Limb (tissue), 2 donors: ENCODE results near the gene NPIPA5.
"Not testable (repeated sequence)": the region's sequence is repeated elsewhere in the genome, so short reads cannot be mapped to it uniquely, and the experiment has no call there.

Experiments
- DNase-seq, 2 donors: peaks; one replicate each; pipeline ENCODE4 v3.0.0-alpha.2; 2016; ENCODE audit errors: extremely low spot score in 2 of 2

The NPIPA5 gene

DNA sequence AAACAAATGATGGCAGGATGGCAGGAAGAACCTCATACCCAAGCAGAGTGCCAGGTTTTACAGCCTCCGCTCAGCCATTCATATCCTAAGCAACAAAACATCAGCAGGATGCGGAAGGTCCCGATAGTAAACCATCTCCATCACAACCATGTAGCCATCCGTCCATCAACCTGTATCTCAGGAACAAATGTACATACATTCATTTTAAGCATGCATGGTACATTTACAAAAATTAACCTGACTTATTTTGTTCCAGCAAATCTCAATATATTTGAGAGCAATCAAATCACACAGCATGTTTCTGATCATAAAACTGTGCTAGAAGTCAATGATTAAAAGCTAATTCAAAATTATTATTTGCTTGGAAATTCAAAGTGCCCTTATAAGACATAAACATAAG lies at the start of gene NPIPA5:
Gene NPIPA5, minus strand, starts transcription at position 101 of the 400 bp plus-strand sequence. Its CDS starts 0 bp downstream, at position 101.
- not testable (repeated sequence) for DNase-seq

DNA sequence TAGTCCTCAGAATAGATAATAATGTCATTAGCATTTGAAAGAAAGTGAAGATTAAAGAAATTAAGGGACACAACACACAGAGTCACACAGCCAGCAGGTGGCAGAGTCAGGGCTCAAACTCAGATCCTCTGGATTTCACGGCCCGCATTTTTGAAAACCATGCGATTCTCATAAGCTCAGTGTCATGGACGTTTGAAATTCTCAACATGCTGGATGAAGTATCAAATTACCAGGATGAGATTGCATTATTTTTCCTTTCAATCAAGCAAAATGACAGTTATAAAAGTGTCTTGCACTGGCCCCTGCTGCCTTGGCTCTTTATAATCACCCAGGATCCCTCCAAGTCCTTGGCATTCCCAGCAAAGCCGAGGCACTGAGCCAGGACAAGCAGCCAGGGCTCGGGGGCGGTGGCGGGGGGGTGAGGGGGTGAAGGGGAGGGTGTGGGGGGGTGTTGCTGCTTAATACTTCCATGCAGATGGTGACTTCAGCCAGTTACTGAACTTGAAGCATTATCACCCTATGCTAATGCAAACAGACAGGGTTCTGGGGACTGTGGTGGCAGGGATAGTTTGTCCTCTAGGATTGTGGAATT lies 49.6 kb upstream of the NPIPA5 start:
- DNase-seq: peak; percentile 75 to 79

DNA sequence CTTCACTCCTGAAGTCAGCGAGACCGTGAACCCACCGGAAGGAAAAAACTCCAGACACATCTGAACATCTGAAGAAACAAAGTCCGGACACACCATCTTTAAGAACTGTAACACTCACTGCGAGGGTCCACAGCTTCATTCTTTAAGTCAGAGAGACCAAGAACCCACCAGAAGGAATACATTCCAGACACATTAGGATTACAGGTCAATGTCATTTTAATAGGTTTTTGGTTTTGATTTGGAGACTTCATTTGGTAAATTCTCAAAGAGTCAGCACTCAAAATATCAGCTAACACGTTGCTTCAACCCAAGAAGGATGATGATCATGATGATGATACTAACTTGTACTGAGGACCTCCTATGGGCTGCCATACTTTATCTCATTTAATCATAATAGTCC lies 48.7 kb upstream of the NPIPA5 start:
- no peak for DNase-seq

DNA sequence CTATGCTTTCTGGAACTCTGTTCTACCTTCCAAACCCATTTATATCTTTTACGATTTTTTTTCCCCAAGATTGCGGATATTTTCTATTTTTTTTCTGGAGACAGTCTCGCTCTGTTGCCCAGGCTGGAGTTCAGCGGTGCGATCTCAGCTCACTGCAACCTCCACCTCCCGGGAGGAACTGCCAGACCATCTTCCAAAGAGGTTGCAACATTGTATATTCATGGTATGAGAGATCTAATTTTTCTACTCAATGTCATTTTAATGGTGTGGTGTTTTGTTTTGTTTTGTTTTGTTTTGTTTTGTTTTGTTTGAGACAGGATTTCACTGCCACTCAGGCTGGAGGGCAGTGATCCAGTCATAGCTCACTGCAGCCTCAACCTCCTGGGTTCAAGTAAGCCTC lies 47.8 kb upstream of the NPIPA5 start:
- DNase-seq: no peak

DNA sequence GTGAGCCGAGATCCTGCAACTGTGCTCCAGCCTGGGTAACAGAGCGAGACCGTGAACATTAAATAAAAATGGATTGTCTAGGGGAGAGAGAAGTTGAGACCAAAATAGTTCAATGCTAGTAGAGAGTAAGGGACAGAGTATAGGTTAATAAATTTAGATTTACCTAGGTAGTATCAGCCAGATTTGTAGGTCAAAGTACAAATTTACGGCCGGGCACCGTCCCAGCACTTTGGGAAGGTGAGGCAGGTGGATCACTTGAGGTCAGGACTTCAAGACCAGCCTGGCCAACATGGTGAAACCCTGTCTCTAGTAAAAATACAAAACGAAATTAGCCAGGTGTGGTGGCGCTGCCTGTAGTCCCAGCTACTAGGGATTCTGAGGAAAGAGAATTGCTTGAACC lies 44.1 kb upstream of the NPIPA5 start:
- DNase-seq: no peak

DNA sequence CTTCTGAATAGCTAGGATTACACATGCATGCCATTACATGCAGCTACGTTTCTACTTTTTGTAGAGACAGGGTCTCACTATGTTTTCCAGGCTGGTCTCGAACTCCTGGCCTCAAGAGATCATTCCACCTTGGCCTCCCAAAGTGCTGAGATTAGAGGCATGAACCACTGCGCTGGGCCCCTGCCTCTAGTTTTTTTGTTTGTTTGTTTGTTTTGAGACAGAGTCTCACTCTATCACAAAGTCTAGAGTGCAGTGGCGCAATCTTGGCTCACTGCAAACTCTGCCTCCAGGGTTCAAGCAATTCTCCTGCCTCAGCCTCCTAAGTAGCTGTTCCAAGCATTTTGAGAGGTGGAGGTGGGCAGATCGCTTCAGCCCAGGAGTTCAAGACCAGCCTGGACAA lies 43.6 kb upstream of the NPIPA5 start:
- not testable (repeated sequence) for DNase-seq

DNA sequence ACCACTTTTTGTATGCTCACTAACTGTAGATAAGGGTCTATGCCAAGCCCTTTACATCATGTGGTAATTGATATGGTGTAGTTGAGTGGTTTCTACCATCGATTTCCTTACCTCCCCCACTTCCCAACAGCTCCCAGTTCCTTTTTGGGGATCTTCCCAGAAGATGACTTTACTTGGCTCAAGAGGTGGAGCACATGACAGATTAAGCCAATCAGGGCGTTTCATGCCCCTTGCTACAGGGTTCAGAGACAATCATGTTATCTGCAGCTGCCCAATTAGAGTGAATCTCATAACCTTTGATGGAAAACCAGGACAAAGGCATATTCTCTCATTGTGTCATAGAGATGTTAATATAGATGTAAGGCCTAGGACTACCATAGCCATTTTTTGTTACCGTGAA lies 40.1 kb upstream of the NPIPA5 start:
- DNase-seq: no peak

DNA sequence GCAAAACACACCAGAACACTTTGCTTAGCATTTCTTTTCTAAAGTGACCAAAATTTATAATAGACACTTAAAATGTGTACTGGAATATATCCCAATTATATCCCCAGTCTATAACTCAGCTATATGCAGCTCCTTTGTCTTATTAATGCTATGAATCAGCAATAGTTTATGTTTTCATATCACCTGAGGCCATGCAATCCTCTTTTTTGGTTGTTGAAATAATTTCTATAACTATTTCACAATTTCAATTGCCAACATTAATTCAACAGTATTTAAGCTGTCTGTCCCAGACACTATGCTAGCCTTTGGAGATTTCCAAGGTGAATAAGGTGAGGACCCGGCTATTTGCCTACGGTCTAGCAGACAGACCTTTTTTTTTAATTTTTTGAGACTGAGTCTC lies 39.1 kb upstream of the NPIPA5 start:
- no peak for DNase-seq

DNA sequence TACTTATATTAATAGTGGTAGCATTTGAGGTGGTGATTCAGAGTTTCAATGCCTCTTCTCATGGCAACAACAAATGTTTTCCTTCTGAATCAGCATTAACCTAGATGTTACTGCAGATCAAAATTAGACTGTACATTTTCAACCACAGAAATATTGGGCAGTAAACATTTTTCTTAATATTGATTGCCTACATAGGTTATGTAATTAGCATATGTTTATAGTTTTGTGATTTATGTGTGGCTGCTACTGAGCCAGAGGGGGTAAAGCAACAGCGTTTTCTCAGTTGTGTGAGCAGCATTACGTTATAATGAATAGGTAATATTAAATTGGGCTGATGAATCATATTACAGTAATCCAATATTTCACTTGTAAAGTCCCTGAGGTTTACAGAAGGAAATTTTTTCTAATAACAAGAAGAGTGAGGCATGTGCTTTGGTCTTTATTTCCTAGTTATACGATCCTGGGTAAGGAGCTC lies 37.5 kb upstream of the NPIPA5 start:
- no peak for DNase-seq

DNA sequence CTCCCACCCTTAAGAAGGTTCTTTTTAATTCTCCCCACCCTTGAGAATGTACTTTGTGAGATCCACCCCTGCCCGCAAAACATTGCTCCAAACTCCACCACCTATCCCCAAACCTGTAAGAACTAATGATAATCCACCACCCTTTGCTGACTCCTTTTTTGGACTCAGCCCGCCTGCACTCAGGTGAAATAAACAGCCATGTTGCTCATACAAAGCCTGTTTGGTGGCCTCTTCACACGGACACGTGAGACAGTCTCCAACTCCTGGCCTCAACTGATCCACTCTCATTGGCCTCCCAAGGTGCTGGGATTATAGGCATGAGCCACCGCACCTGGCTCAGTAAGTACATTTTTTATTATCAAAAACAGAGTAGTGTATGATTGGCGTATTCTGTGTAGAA lies 31.4 kb upstream of the NPIPA5 start:
- DNase-seq: not testable (repeated sequence)

DNA sequence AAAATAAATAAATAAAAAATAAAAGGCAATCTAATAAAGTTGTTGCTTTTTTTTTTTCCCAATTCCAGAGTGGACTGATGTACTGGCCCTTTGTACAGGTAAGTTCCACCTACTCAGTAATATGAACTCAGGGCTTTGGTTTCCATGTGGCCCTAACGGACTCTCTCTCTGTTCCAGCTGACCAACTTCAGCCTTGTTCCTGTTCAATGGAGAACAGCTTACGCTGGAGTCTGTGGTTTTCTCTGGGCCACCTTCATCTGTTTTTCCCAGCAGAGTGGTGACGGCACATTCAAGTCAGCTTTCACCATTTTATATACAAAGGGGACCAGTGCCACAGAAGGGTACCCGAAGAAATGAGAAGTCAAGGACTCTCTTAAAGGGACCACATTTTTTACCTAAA lies 29.7 kb upstream of the NPIPA5 start:
- not testable (repeated sequence) for DNase-seq

DNA sequence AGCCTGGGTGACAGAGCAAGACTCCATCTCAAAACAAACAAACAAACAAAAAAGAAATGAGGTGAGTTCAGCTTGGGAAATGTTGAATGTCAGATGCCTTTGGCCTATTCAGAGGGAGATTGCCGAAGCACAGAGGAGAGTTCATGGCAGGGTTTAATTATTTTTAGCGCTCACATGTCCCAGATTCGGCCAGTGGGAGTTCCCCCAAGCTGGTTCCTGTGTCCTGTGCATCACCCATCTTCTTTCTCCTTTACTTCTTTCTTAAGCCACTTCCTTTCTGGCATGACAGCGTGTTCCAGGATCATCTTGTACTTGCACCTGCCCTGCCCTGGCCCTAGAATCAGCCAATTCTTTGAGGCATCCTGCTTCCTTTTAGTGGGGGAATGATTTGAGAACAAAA lies 26.7 kb upstream of the NPIPA5 start:
- no peak for DNase-seq

DNA sequence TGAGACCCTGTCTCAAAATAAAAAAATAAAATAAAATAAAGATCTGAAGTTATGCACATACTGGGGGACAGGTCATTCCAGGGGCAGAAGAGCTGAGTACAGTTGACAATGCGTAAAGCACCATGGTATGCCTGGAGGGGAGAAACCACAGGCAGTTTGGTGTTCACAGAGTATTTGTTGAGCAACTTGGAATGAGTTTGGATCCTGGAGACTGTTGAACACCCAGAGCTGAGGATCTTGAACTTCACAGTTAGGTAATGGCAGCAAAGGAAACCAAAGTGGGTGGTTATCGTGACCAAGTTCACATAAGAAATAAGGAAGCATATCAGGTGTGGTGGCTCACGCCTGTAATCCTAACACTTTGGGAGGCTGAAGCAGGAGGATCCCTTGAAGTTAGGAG lies 26.0 kb upstream of the NPIPA5 start:
- not testable (repeated sequence) for DNase-seq

DNA sequence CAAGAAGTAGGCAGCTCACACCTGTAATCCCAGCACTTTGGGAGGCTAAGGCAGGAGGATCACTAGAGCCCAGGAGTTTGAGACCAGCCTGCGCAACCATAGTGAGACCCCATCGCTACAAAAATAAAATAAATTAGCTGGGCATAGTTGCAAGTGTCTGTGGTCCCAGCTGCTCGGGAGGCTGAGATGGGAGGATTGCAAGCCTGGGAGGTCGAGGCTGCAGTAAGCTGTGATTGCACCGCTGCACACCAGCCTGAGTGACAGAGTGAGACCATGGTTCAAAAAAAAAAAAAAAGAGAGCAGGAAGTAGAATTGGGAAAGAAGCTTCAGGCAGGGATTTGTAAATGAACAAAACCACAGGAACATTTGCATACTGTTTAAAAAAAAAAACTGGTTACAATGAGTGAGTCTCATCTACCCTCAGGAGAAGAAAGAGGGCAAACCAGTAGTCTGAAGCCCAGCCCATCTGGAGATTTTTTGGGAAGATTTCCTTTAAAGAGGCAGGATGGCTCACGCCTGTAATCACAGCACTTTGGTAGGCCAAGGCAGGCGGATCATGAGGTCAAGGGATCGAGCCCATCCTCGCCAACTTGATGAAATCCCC lies 25.4 kb upstream of the NPIPA5 start:
- no peak for DNase-seq

DNA sequence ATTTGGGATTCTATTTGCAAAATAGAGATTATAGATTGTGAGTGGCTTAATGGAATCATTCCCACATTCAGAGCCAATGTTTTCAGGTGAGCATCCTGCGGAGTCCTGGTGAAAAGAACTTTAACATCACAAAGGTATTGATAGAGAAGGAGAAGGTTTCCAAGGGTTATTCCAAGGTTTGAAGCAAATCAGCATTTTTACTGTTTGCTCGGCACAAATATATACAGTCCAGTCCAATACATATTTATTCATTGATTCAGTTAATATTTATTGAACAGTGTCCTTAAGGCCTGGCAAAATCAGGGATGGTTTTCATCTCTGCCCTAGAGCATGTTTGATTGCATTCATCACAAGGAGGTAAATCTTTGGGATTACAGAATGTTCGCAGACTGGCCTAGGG lies 23.9 kb upstream of the NPIPA5 start:
- DNase-seq: no peak

DNA sequence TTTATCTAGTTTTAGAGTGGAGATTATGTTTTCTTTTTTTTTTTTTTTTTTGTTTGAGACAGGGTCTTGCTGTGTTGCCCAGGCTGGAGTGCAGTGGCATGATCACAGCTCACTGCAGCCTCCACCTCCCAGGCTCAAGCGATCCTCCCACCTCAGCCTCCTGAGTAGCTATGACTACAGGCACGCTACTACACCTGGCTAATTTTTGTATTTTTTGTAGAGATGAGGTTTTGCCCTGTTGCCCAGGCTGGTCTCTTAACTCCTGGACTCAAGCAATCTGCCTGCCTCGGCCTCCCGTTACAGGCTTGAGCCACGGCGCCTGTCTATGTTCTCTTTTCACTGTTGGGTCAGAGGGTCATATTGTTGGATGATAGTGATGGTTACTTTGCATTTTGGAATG lies 22.2 kb upstream of the NPIPA5 start:
- not testable (repeated sequence) for DNase-seq

DNA sequence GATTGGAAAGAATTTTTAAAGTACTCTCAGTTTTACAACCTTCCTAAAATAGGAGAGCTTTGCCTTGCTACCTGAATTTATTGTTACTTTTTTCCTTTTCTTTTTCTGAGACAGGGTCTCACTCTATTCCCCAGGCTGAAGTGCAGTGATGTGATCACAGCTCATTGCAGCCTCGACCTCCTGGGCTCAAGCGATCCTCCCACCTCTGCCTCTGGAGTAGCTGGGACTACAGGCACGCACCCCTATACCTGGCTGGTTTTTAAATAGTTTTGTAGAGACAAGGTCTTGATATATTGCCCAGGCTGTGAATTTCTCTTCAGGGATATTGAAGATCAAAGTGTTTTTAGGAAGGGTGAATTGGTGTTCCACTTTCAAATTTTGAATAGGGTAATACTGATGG lies 21.2 kb upstream of the NPIPA5 start:
- DNase-seq: no peak

DNA sequence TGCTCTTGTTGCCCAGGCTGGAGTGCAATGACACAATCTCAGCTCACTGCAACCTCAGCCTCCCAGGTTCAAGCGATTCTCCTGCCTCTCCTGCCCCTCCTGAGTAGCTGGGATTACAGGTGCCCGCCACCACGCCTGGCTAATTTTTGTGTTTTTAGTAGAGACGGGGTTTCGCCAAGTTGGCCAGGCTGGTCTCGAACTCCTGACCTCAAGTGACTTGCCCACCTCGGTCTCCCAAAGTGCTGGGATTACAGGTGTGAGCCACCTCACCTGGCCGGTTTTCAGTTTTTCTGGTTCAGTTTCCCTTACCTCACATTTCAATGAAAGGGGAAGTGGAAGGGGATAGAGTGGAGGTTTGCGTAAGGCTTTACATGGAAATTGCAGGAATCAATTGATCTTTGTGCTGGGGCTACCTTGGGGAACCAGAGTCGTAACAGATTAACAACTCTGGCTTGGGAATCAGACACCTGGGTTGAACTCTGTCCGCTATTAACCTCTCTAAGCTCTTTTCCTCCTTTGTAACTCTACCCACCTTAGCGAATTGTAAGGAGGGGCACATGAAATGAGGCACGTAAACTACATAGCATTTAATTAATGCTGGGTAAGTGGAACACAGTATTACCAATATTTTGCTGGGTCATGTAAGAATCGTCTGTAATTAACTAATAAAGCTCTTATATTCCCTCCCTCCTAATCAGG lies 20.7 kb upstream of the NPIPA5 start:
- no peak for DNase-seq

DNA sequence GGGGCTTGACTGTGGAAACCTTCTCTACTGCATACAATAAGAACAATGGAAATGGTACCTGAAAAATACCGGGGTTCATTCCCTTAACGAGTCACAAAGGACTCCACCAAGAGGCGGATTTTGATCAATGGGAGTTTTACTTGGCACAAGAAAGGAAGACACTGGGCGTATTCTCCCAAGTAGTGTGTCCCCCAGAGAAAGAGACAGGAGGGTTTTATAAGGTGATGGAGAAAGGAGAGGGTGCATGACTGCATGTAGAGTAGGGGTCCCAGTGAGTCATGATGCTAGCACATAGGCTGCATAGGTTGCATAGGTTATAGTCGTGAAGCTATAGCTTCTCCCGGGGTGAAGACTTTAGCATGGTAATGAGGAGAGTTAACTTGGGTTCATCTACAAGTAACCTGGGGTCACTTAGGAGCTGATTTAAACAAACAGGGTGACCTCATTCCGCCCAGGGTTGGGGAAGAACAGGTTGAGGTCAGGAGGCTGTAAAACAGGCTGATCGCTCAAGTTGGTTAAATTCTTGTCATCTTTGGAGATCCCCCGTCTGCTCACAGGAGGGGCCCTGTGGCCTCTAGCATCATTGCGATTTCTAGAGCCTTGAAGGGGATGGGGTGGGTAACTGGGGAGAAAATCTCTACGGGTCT lies 19.0 kb upstream of the NPIPA5 start:
- no peak for DNase-seq

DNA sequence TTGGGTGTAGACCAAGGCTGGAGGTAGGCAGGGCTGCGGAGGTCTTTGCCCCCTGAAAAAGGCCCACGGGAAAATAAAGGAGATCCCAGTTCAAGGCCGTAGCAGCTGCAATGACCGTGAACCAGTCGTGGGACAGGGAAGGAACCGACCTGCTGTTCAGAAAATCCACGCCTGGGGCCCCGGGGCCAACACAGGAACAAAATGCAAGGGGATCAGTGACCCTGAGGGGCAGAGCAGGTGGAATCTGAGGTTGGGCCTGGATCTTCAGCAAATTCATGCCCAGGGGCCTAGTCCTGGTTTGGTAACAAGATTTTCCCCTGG lies 18.4 kb upstream of the NPIPA5 start:
- not testable (repeated sequence) for DNase-seq

DNA sequence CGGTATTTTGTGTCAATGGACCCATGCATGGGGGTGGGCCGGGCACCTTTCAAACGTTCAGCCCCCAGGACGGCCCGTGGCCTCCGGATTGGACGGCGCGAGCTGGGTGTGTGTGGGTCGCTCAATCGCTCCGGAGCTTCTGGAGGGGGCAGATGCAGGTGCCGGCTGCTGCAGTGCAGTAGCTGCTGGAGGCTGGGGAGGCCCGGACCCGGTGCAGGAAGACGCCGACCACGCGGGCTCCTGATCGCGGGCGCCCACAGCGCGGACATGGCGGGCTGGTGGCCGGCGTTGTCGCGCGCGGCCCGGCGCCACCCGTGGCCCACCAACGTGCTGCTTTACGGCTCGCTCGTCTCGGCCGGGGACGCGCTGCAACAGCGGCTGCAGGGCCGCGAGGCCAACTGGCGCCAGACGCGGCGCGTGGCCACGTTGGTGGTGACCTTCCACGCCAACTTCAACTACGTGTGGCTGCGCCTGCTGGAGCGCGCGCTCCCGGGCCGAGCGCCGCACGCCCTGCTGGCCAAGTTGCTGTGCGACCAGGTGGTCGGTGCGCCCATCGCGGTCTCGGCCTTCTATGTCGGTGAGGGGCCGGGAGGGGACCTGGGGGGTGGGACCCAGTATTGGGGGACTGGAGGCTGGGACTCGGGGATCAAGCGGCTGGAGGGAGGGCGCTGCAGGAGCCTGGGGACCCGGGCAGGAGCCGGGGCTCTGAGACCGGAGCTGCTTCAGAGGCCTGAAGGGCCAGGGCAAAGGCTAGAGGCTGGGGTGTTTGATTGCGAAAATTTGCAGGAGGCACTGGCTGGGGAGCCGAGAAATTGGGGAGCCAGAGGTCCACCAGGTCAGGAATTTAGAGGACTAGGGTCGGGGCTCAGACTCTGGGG lies 17.8 kb upstream of the NPIPA5 start, which contains the start of gene MPV17L:
Gene MPV17L, plus strand, starts transcription at position 124 of the 878 bp plus-strand sequence. Its CDS starts 144 bp downstream, at position 268.
- DNase-seq: peak; percentile 4 to 67
